ENCODE results near the gene PADI2.

DNA sequence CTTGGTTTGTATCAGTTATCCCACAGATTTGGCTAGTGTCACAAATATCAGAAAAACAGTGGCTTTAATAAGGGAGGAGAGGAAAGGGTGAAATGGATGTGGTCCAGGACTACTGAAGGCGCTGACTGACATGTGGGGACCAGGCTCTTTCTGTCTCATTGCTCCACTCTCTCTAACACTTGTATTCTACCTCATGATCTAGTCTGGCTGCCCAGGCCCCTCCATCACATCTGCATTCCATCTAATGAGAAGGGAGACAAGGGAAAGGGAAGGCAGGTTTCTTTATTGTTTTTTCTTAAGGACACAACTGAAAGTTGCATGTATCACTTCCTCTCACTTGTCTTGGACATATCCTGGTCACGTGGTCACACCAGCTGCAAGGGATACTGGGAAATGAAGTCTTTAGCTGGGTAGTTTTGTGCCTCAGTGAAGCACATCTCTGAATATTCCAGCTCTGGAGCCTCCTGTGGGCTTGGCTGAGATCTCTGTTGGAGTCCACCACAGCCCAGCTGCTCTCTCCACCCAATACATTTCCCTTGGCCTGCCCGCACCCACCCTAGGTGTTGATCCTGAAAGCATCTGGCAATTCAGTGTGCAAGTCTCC lies 42.0 kb upstream of the PADI2 start:
- TF ChIP-seq MTF1 (CRISPR knock-in tag; IDR thresholded peaks at IDR 0.05; ENCODE audit: borderline replicate concordance), result no peak
- TF ChIP-seq NEUROD1 (IDR thresholded peaks at IDR 0.05; ENCODE audit: borderline replicate concordance, low read depth, low read length, partially characterized antibody), result no peak
- no peak for TF ChIP-seq CREB1 (IDR thresholded peaks at IDR 0.05)
- no peak for TF ChIP-seq CREB1 (CRISPR knock-in tag; IDR thresholded peaks at IDR 0.05)
- no peak for TF ChIP-seq POLR2B (IDR thresholded peaks at IDR 0.05; ENCODE audit: low read depth, partially characterized antibody)
- TF ChIP-seq ZFP1 (CRISPR knock-in tag; IDR thresholded peaks at IDR 0.05), result no peak
- TF ChIP-seq LCOR (CRISPR knock-in tag; IDR thresholded peaks at IDR 0.05), result no peak
- TF ChIP-seq YY1 (IDR thresholded peaks at IDR 0.05; ENCODE audit: borderline replicate concordance in 1 of 3, control insufficient read depth in 1 of 3, extremely low read depth in 1 of 3, insufficient read depth in 3 of 3, insufficient read length in 1 of 3, insufficient replicate concordance in 2 of 3, low read depth in 1 of 3, low read length in 2 of 3), result no peak
- TF ChIP-seq TCFL5 (CRISPR knock-in tag; conservative IDR thresholded peaks at IDR 0.05), result no peak
